ENCODE data around the gene SBF2. TPM values are rescaled to one million over a fixed set of nuclear protein-coding genes. Genes with fewer than 3 reads are reported as not detected.

SBF2 gene
- total and polyA plus RNA-seq, 2 donors (not counting 3 experiments of a cell fraction or from before 2014, with no cell fraction given) = 15.4 to 42.4 TPM

GRCh38 chr11:9953994-9954626, 339.9 kb downstream of the SBF2 start:
- CTCF ChIA-PET = no interaction called here
- no TSS peak for BruUV-seq (replicated peaks)
- H3K4me2 ChIP-seq (ENCODE audit: insufficient read depth, low read length) = no peak overlapping the region
- DNase-seq (ENCODE audit: low read depth, low spot score) (no peak), FAIRE-seq (no peak)
- no peaks in the 10 kb centered on the region for H4K20me1 ChIP-seq (replicated peaks; ENCODE audit: control insufficient read depth, extremely low read depth, insufficient read depth, low read length)
- no peak overlapping the region for H2AFZ ChIP-seq (ENCODE audit: low read depth, low read length)
- no peaks in the 10 kb centered on the region for H3K9me3 ChIP-seq (replicated peaks; ENCODE audit: control insufficient read depth, insufficient read depth, low read length)
- no peaks in the 10 kb centered on the region for H3K79me2 ChIP-seq (ENCODE audit: control insufficient read depth, insufficient read depth, low read length)
- TF ChIP-seq JUN (IDR thresholded peaks at IDR 0.05; ENCODE audit: borderline replicate concordance, insufficient read depth, insufficient read length, low read depth) = no peak
- TF ChIP-seq, protein P1, sequence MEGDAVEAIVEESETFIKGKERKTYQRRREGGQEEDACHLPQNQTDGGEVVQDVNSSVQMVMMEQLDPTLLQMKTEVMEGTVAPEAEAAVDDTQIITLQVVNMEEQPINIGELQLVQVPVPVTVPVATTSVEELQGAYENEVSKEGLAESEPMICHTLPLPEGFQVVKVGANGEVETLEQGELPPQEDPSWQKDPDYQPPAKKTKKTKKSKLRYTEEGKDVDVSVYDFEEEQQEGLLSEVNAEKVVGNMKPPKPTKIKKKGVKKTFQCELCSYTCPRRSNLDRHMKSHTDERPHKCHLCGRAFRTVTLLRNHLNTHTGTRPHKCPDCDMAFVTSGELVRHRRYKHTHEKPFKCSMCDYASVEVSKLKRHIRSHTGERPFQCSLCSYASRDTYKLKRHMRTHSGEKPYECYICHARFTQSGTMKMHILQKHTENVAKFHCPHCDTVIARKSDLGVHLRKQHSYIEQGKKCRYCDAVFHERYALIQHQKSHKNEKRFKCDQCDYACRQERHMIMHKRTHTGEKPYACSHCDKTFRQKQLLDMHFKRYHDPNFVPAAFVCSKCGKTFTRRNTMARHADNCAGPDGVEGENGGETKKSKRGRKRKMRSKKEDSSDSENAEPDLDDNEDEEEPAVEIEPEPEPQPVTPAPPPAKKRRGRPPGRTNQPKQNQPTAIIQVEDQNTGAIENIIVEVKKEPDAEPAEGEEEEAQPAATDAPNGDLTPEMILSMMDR (IDR thresholded peaks at IDR 0.05; ENCODE audit: extremely low read depth in 1 of 2, insufficient read depth in 1 of 2, low read depth in 1 of 2, low read length in 2 of 2) = no peak
- no peak for TF ChIP-seq GATA2 (IDR thresholded peaks at IDR 0.05; ENCODE audit: insufficient read depth, insufficient read length, low read depth, low read length)
- no peak for TF ChIP-seq MYC (IDR thresholded peaks at IDR 0.05; ENCODE audit: low read depth, low read length)
- TF ChIP-seq POLR2AphosphoS5 (IDR thresholded peaks at IDR 0.05; ENCODE audit: insufficient read depth, low read depth, low read length) = no peak
- TF ChIP-seq FOS (IDR thresholded peaks at IDR 0.05; ENCODE audit: borderline replicate concordance, insufficient read depth, low read length) = no peak
- no peak for TF ChIP-seq MAX (IDR thresholded peaks at IDR 0.05; ENCODE audit: insufficient read depth, insufficient read length)
- no peak for TF ChIP-seq EZH2 (IDR thresholded peaks at IDR 0.05; ENCODE audit: borderline replicate concordance, low read depth, low read length, severe bottlenecking)
- TF ChIP-seq POLR2A (IDR thresholded peaks at IDR 0.05; ENCODE audit: low read depth, low read length) = no peak
- intact Hi-C loops (cut with micrococcal nuclease) = no loop called here
- no peak overlapping the region for H3K9ac ChIP-seq (replicated peaks; ENCODE audit: extremely low read depth, insufficient read depth, low read length)
- H3K36me3 ChIP-seq (ENCODE audit: control insufficient read depth in 2 of 2, extremely low read depth in 1 of 2, insufficient read depth in 2 of 2, low read length in 2 of 2) = no peaks in the 10 kb centered on the region
- dilution Hi-C loops (cut with MboI; ENCODE audit: extremely low pct_ligation_motif_present, low sequenced_read_pairs) = no loop called here
- POLR2A ChIA-PET = no interaction called here
- no peaks in the 10 kb centered on the region for H3K4me1 ChIP-seq (ENCODE audit: control insufficient read depth, extremely low read depth, insufficient read depth, low read length)
- H3K9me1 ChIP-seq (replicated peaks; ENCODE audit: control insufficient read depth, extremely low read depth, insufficient read depth, low read length) = no peaks in the 10 kb centered on the region
- H3K27me3 ChIP-seq (ENCODE audit: control insufficient read depth in 2 of 2, insufficient read depth in 2 of 2, low read length in 2 of 2) = no peaks in the 10 kb centered on the region
- H3K4me3 ChIP-seq (replicated peaks in 1 of 3; ENCODE audit: insufficient read depth in 1 of 3, low read depth in 1 of 3, low read length in 3 of 3) = no peak overlapping the region
- H3K27ac ChIP-seq (ENCODE audit: insufficient read depth, low read depth, low read length) = no peak overlapping the region
